Esophagus muscularis mucosa (tissue), 4 donors: ENCODE results near the gene CAMTA1. TPM values are rescaled to one million over a fixed set of nuclear protein-coding genes. Genes with fewer than 3 reads are reported as not detected.

Experiments
- DNase-seq: peaks from one replicate; pipeline ENCODE4 v3.0.0-alpha.2; 2017; ENCODE audit errors: extremely low spot score
- H3K27ac ChIP-seq, 4 donors: fragments of 200-600 bp; sonication (generic); replicated peaks in 1 of 4; 1 replicate in 3 of 4; 2 replicates in 1 of 4; pipeline ENCODE4 v1.5.1; 2016 to 2019; ENCODE audit warnings: mild to moderate bottlenecking in 1 of 4
- H3K27me3 ChIP-seq, 4 donors: fragments of 200-600 bp; sonication (generic); one replicate each; pipeline versions ENCODE4 v1.5.1 to v1.6.0; 2016 to 2019
- H3K36me3 ChIP-seq, 4 donors: fragments of 200-600 bp; sonication (generic); one replicate each; pipeline ENCODE4 v1.5.1; 2016 to 2019
- H3K4me1 ChIP-seq, 4 donors: fragments of 200-600 bp; sonication (generic); one replicate each; pipeline ENCODE4 v1.5.1; 2016 to 2019
- H3K4me3 ChIP-seq, 4 donors: fragments of 200-600 bp; sonication (generic); 1 replicate in 2 of 4; 2 replicates in 2 of 4; pipeline ENCODE4 v1.5.1; 2016 to 2019; ENCODE audit warnings: mild to moderate bottlenecking in 4 of 4, moderate library complexity in 1 of 4
- H3K9me3 ChIP-seq, 4 donors: fragments of 200-600 bp; sonication (generic); 1 replicate in 3 of 4; 2 replicates in 1 of 4; pipeline ENCODE4 v1.5.1; 2016 to 2019
- CTCF ChIP-seq, 3 experiments: fragments of 200-600 bp in 2 of 3; fragments of 450-650 bp in 1 of 3; sonication (generic) in 2 of 3; IDR thresholded peaks; one replicate each; pipeline ENCODE4 v1.5.1; 2017 to 2019; ENCODE audit warnings: antibody characterized with exemption in 3 of 3, mild to moderate bottlenecking in 2 of 3, moderate library complexity in 1 of 3
- EP300 ChIP-seq: sonication (generic); formaldehyde crosslinking; IDR thresholded peaks from one replicate; pipeline ENCODE4 v1.6.1; 2017; ENCODE audit warnings: antibody characterized with exemption
- POLR2A ChIP-seq: fragments of 450-650 bp; IDR thresholded peaks from one replicate; pipeline ENCODE4 v1.6.1; 2017; ENCODE audit warnings: antibody characterized with exemption, moderate library complexity, mild to moderate bottlenecking, low read depth
- POLR2AphosphoS5 ChIP-seq, 2 donors: sonication (generic); formaldehyde crosslinking; IDR thresholded peaks; one replicate each; pipeline ENCODE4 v1.6.1; 2017; ENCODE audit warnings: antibody characterized with exemption in 2 of 2
- WGBS: methylation state at CpG from one replicate; pipeline ENCODE4 v1.1.5; 2018; 5-methylcytosine and 5-hydroxymethylcytosine counted together
- intact Hi-C: fragments of 100-400 bp; cut with DNase I; formaldehyde crosslinking; loops from one replicate; pipeline ENCODE4 v1.15.1; 2023
- total RNA-seq, 4 donors: library from RNA; depleted of rRNA; stranded (reverse); fragments of >200 nt; gene quantifications; one replicate each; pipeline versions ENCODE4 v1.1.0 to v1.2.1, GENCODE V29; 2016

Gene CAMTA1
- total RNA-seq, 4 donors from 2014 or later: 109 to 226 (median 139) TPM

- intact Hi-C loops: no loop called here
Observed at GRCh38 chr1:6955357-6956094, 170.3 kb downstream of the CAMTA1 start.

GRCh38 chr1:6956488-6957159 lies 171.4 kb downstream of the CAMTA1 start:
- TF ChIP-seq EP300 (no peak), POLR2AphosphoS5 (IDR thresholded peaks at IDR 0.05) (no peak), CTCF (IDR thresholded peaks at IDR 0.05) (no peak), POLR2A (no peak)
- DNase-seq: no peak
- intact Hi-C loops: no loop called here
- Histone ChIP-seq H3K4me3 (no peak overlapping the region), H3K4me1 (peaks cover 7 to 13% (median 8%) of the 10 kb centered on the region in 4 donors), H3K27ac (no peak overlapping the region), H3K9me3 (no peaks in the 10 kb centered on the region), H3K27me3 (peaks cover 0 to 21% (median 1%) of the 10 kb centered on the region in 4 donors), H3K36me3 (no peaks in the 10 kb centered on the region)
- 81% methylated on average over 9 of the region's 11 CpGs for WGBS

More at GRCh38 chr1:6955357-6956094, 170.3 kb downstream of the CAMTA1 start:
- TF ChIP-seq EP300 (no peak), CTCF (IDR thresholded peaks at IDR 0.05) (no peak), POLR2AphosphoS5 (IDR thresholded peaks at IDR 0.05) (no peak), POLR2A (no peak)
- no peaks in the 10 kb centered on the region for H3K36me3 ChIP-seq
- 69% methylated on average over 7 of the region's 16 CpGs for WGBS
- no peak overlapping the region for H3K4me3 ChIP-seq
- no peak overlapping the region for H3K27ac ChIP-seq
- no peaks in the 10 kb centered on the region for H3K9me3 ChIP-seq
- no peak for DNase-seq
- peaks cover 0 to 15% (median 0%) of the 10 kb centered on the region in 4 donors for H3K27me3 ChIP-seq
- H3K4me1 ChIP-seq: peaks cover 5 to 7% (median 7%) of the 10 kb centered on the region in 4 donors

- peaks cover 7 to 20% (median 15%) of the 10 kb centered on the region in 4 donors for H3K4me1 ChIP-seq
- TF ChIP-seq CTCF (IDR thresholded peaks at IDR 0.05) (no peak), EP300 (no peak)
- H3K27ac ChIP-seq: no peak overlapping the region
- no peak overlapping the region for H3K4me3 ChIP-seq
- no peaks in the 10 kb centered on the region for H3K9me3 ChIP-seq
- no peaks in the 10 kb centered on the region for H3K36me3 ChIP-seq
- peaks cover 0 to 28% (median 5%) of the 10 kb centered on the region in 4 donors for H3K27me3 ChIP-seq
- intact Hi-C loops: no loop called here
- DNase-seq: no peak
- WGBS: 95% methylated on average over 5 of the region's 5 CpGs
Observed at GRCh38 chr1:6957341-6957740, 172.1 kb downstream of the CAMTA1 start.

GRCh38 chr1:6958407-6959030 lies 173.3 kb downstream of the CAMTA1 start:
- 93% methylated on average over 15 of the region's 15 CpGs for WGBS
- Histone ChIP-seq H3K27me3 (peaks cover 0 to 40% (median 15%) of the 10 kb centered on the region in 4 donors), H3K4me3 (no peak overlapping the region), H3K9me3 (no peaks in the 10 kb centered on the region), H3K36me3 (no peaks in the 10 kb centered on the region), H3K27ac (no peak overlapping the region), H3K4me1 (peaks cover 13 to 31% (median 27%) of the 10 kb centered on the region in 4 donors)
- DNase-seq: no peak
- TF ChIP-seq CTCF (IDR thresholded peaks at IDR 0.05) (no peak), POLR2AphosphoS5 (IDR thresholded peaks at IDR 0.05) (no peak), EP300 (no peak), POLR2A (no peak)
- intact Hi-C loops: no loop called here
